ENCODE data around the gene HOXA13. TPM values are rescaled to one million over a fixed set of nuclear protein-coding genes. Genes with fewer than 3 reads are reported as not detected.
A peak's percentile ranks its signal among the peaks of the same experiment; 100 is the strongest.

The HOXA13 gene
- total and polyA plus RNA-seq, 4 donors, result not detected

DNA sequence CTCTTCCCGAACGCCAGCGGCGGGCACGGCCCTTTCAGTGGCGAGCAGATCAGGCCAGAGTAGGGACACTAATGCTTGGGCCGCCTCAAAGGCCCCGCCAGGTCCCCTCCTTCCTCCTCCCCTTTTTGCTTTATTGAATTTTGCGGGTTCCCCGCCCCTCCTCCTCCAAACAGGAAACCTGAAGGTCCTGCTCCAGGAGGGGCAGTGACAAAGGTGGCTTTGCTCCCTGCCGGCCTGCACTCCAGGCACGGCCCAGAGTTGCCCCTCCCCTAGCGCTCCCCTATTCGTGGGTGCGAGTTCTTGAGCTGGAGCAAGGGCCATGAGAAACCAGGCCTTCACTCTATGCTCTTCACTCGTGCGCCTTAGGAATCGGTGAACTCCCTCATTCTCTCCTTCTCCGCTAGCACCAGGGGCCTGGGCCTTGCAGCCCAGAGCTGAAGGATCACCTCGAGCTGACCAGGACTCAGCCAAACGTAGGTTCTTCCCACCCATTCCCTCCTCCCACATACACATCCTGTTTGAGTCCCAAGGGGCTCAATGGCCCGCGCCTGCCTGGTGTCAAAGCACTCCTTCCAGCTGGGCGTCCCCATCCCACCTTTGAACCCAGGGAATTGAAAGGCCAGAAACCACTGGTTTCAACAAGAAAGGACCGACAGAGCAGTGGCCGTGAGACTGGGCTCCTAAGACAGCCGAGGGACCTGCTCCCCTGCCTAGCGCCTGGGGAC lies 51.7 kb downstream of the HOXA13 start:
- Histone ChIP-seq H3K27me3 (ENCODE audit: control insufficient read depth in 3 of 3, insufficient read depth in 3 of 3, low read length in 2 of 3) (peaks cover 0 to 54% (median 15%) of the 10 kb centered on the region in 3 donors), H3K9ac (ENCODE audit: insufficient read depth in 1 of 2, low read length in 2 of 2) (peak overlapping the region in 1 of 2 donors; percentile 87)
- no peak for ATAC-seq (ENCODE audit: insufficient read depth, low FRiP score)

DNA sequence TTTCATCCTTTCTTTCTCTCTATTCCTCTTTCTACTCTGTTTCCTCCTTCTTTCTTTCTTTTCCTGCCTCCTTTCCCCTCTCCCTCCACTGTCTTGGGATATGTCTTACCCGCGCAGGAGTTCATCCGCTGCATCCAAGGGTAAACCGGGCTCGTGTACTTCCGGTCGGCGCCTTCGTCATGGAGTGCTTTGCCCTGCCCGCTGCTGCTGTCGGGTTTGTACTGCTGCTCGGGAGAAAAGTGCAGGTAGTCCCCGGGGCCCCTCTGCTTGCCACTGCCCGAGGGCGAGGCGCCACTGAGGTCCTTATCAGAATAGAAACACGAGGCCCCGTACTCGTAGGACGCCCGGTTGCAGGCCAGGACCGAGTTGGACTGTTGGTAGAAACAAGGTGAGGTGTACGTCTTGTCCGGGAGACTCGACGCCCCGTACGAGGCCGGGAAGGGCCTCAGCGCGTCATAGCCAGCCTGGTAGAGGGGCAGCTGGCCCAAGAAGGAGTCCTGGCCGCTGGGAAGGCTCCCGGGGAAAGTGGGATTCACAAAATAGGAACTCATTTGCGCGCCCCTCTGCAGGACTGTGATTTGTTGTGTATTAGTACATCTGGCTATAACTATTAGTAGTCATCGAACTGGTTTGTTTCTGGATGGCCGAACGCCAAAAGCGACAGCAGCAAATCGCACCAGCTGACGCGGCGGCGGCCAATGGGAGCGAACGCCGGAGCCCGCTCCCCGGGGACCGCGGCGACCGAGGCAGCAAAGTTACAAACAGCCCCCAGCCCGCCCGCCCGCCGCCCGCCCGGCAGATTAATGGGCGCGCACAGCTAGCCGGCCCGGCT lies 52.5 kb downstream of the HOXA13 start, which contains the start of gene HOXA6:
TSS of gene HOXA6 (minus strand) at position 576 of the 832 bp plus-strand sequence. CDS start at position 551, 25 bp downstream.
- WGBS, 2 donors, result 10 to 17% methylated on average over 63 of the region's 63 CpGs
- H3K9me3 ChIP-seq (ENCODE audit: control insufficient read depth in 4 of 4, insufficient read depth in 3 of 4, low read length in 3 of 4), result peaks cover 0 to 4% (median 0%) of the 10 kb centered on the region in 4 donors
- no peak for ATAC-seq (ENCODE audit: insufficient read depth, low FRiP score)

More for the DNA sequence above, 51.7 kb downstream of the HOXA13 start:
- peaks cover 0 to 4% (median 0%) of the 10 kb centered on the region in 4 donors for H3K9me3 ChIP-seq (ENCODE audit: control insufficient read depth in 4 of 4, insufficient read depth in 3 of 4, low read length in 3 of 4)
- peak overlapping the region in 1 of 2 donors; percentile 95 for H3K27ac ChIP-seq (ENCODE audit: low read depth in 1 of 2, low read length in 1 of 2)
- WGBS, 2 donors, result 10 to 16% methylated on average over 28 of the region's 28 CpGs
- H3K36me3 ChIP-seq (ENCODE audit: control insufficient read depth in 4 of 4, insufficient read depth in 4 of 4, low read length in 4 of 4), result peaks cover 0 to 9% (median under 1%) of the 10 kb centered on the region in 4 donors
- H3K4me1 ChIP-seq (ENCODE audit: control insufficient read depth in 5 of 5, insufficient read depth in 5 of 5, low read length in 5 of 5), result peaks cover 0 to 58% (median 8%) of the 10 kb centered on the region in 5 donors
- H3K4me3 ChIP-seq, result peak overlapping the region; percentile 2
- DNase-seq, result peak; percentile 62 to 77 (median 72)
- no peak for TF ChIP-seq CTCF (IDR thresholded peaks at IDR 0.05; ENCODE audit: control extremely low read depth, extremely low read depth)

More for the DNA sequence above, 52.5 kb downstream of the HOXA13 start, which contains the start of gene HOXA6:
- Histone ChIP-seq H3K27ac (ENCODE audit: low read depth in 1 of 2, low read length in 1 of 2) (peak within 1 kb of the TSS in 1 of 2 donors; percentile 95), H3K36me3 (ENCODE audit: control insufficient read depth in 4 of 4, insufficient read depth in 4 of 4, low read length in 4 of 4) (peaks cover 0 to 17% (median under 1%) of the 10 kb centered on the region in 4 donors), H3K4me1 (ENCODE audit: control insufficient read depth in 5 of 5, insufficient read depth in 5 of 5, low read length in 5 of 5) (peaks cover 0 to 51% (median 8%) of the 10 kb centered on the region in 5 donors), H3K27me3 (ENCODE audit: control insufficient read depth in 3 of 3, insufficient read depth in 3 of 3, low read length in 2 of 3) (peaks cover 0 to 54% (median 14%) of the 10 kb centered on the region in 3 donors), H3K9ac (ENCODE audit: insufficient read depth in 1 of 2, low read length in 2 of 2) (peak within 1 kb of the TSS; percentile 25 to 96), H3K4me3 (peak within 1 kb of the TSS; percentile 14)
- peak; percentile 86 to 93 (median 90) for DNase-seq
- no peak for TF ChIP-seq CTCF (IDR thresholded peaks at IDR 0.05; ENCODE audit: control extremely low read depth, extremely low read depth)

Data from lung (tissue), 12 donors.